Astrocyte (in vitro differentiated cells and primary cell): ENCODE measurements around the gene FAM168A. TPM values are rescaled to one million over a fixed set of nuclear protein-coding genes. Genes with fewer than 3 reads are reported as not detected.

Experiments used
- DNase-seq: peaks from one replicate; pipeline ENCODE4 v3.0.0-alpha.2; 2010; ENCODE audit warnings: low read depth
- FAIRE-seq: peaks from 2 replicates; lab custom pipeline; 2011; peaks lifted over from hg19 to GRCh38; lab: Jason Lieb, UNC
- H2AFZ ChIP-seq: 2 replicates; pipeline ENCODE4 v1.6.0; 2012; ENCODE audit warnings: low read depth, low read length, inconsistent platforms
- H3K27ac ChIP-seq: 2 replicates; pipeline ENCODE4 v1.5.1; 2011; ENCODE audit warnings: low read depth, low read length, inconsistent platforms
- H3K27me3 ChIP-seq: 2 replicates; pipeline ENCODE4 v1.6.0; 2011; ENCODE audit warnings: low read length, inconsistent platforms; ENCODE audit not compliant: insufficient read depth
- H3K36me3 ChIP-seq: 2 replicates; pipeline ENCODE4 v1.5.1; 2011; ENCODE audit warnings: low read length, inconsistent platforms; ENCODE audit not compliant: insufficient read depth
- H3K4me1 ChIP-seq: 2 replicates; pipeline ENCODE4 v1.5.1; 2011; ENCODE audit warnings: low read length, inconsistent platforms; ENCODE audit not compliant: insufficient read depth
- H3K4me2 ChIP-seq: 2 replicates; pipeline ENCODE4 v1.6.0; 2012; ENCODE audit warnings: low read length, inconsistent platforms
- H3K4me3 ChIP-seq: 2 replicates; pipeline ENCODE4 v1.5.1; 2011; ENCODE audit warnings: low read depth, mild to moderate bottlenecking, low read length, inconsistent platforms; ENCODE audit not compliant: insufficient read depth
- H3K79me2 ChIP-seq: 2 replicates; pipeline ENCODE4 v1.6.0; 2012; ENCODE audit warnings: mild to moderate bottlenecking, low read length, inconsistent platforms; ENCODE audit not compliant: insufficient read depth
- H3K9ac ChIP-seq: 2 replicates; pipeline ENCODE4 v1.6.0; 2012; ENCODE audit warnings: mild to moderate bottlenecking, low read length, inconsistent platforms
- H3K9me3 ChIP-seq: 2 replicates; pipeline ENCODE4 v1.5.1; 2012; ENCODE audit warnings: low read depth, mild to moderate bottlenecking, low read length, inconsistent platforms; ENCODE audit not compliant: insufficient read depth
- H4K20me1 ChIP-seq: 2 replicates; pipeline ENCODE4 v1.6.0; 2012; ENCODE audit warnings: low read length, inconsistent platforms; ENCODE audit not compliant: insufficient read depth
- H3K27ac Mint-ChIP-seq: one replicate; pipeline ENCODE4 v1.8.0; 2021; ENCODE audit warnings: mild to moderate bottlenecking, mixed read lengths; ENCODE audit not compliant: unreplicated experiment
- H3K27me3 Mint-ChIP-seq: one replicate; pipeline ENCODE4 v1.8.0; 2021; ENCODE audit warnings: low read depth, mixed read lengths; ENCODE audit not compliant: unreplicated experiment
- H3K36me3 Mint-ChIP-seq: one replicate; pipeline ENCODE4 v1.8.0; 2021; ENCODE audit warnings: low read depth, mixed read lengths; ENCODE audit not compliant: unreplicated experiment
- H3K4me1 Mint-ChIP-seq: one replicate; pipeline ENCODE4 v1.8.0; 2021; ENCODE audit warnings: low read depth, mixed read lengths; ENCODE audit not compliant: unreplicated experiment
- H3K4me3 Mint-ChIP-seq: one replicate; pipeline ENCODE4 v1.8.0; 2021; ENCODE audit warnings: mild to moderate bottlenecking, moderate library complexity, mixed read lengths; ENCODE audit not compliant: unreplicated experiment
- H3K9me3 Mint-ChIP-seq: one replicate; pipeline ENCODE4 v1.8.0; 2021; ENCODE audit warnings: mild to moderate bottlenecking, mixed read lengths; ENCODE audit not compliant: unreplicated experiment
- EZH2 ChIP-seq: IDR thresholded peaks from 2 replicates; pipeline ENCODE4 v1.6.1; 2012; ENCODE audit warnings: mild to moderate bottlenecking, low read length, inconsistent platforms; ENCODE audit not compliant: insufficient read depth
- total RNA-seq: library from RNA; stranded (reverse); gene quantifications from 2 replicates; pipeline ENCODE4 v1.2.1, GENCODE V29; 2021
- TF ChIP-seq, protein P1 (sequence below): IDR thresholded peaks from 2 replicates; pipeline ENCODE4 v1.5.1; 2011; ENCODE audit warnings: low read depth, mild to moderate bottlenecking, inconsistent platforms, low read length, moderate library complexity; ENCODE audit not compliant: insufficient read depth

FAM168A gene
- total RNA-seq, 1 donor from 2014 or later: 44.8 TPM

GRCh38 chr11:73590991-73591390, 6.9 kb downstream of the FAM168A start:
- Histone ChIP-seq H3K79me2 (peaks cover 86% of the 10 kb centered on the region), H3K9me3 (no peaks in the 10 kb centered on the region), H2AFZ (no peak overlapping the region), H3K36me3 (no peaks in the 10 kb centered on the region), H3K27me3 (no peaks in the 10 kb centered on the region), H3K4me1 (no peaks in the 10 kb centered on the region), H3K4me2 (no peak overlapping the region), H4K20me1 (peaks cover 61% of the 10 kb centered on the region), H3K4me3 (no peak overlapping the region), H3K27ac (no peak overlapping the region), H3K9ac (no peak overlapping the region)
- no peak for FAIRE-seq
- Mint-ChIP-seq H3K4me3 (no peak overlapping the region), H3K4me1 (peaks cover 7% of the 10 kb centered on the region), H3K9me3 (no peaks in the 10 kb centered on the region), H3K27me3 (no peaks in the 10 kb centered on the region), H3K27ac (no peak overlapping the region), H3K36me3 (peaks cover 5% of the 10 kb centered on the region)
- no peak for DNase-seq
- TF ChIP-seq, protein P1, sequence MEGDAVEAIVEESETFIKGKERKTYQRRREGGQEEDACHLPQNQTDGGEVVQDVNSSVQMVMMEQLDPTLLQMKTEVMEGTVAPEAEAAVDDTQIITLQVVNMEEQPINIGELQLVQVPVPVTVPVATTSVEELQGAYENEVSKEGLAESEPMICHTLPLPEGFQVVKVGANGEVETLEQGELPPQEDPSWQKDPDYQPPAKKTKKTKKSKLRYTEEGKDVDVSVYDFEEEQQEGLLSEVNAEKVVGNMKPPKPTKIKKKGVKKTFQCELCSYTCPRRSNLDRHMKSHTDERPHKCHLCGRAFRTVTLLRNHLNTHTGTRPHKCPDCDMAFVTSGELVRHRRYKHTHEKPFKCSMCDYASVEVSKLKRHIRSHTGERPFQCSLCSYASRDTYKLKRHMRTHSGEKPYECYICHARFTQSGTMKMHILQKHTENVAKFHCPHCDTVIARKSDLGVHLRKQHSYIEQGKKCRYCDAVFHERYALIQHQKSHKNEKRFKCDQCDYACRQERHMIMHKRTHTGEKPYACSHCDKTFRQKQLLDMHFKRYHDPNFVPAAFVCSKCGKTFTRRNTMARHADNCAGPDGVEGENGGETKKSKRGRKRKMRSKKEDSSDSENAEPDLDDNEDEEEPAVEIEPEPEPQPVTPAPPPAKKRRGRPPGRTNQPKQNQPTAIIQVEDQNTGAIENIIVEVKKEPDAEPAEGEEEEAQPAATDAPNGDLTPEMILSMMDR: no peak
- no peak for TF ChIP-seq EZH2

GRCh38 chr11:73586791-73587190, 11.1 kb downstream of the FAM168A start:
- H3K4me1 Mint-ChIP-seq: peaks cover 5% of the 10 kb centered on the region
- no peak for FAIRE-seq
- no peak overlapping the region for H3K9ac ChIP-seq
- H3K36me3 Mint-ChIP-seq: peaks cover 15% of the 10 kb centered on the region
- no peak for DNase-seq
- no peak overlapping the region for H2AFZ ChIP-seq
- no peak overlapping the region for H3K27ac Mint-ChIP-seq
- H3K4me1 ChIP-seq: no peaks in the 10 kb centered on the region
- no peaks in the 10 kb centered on the region for H3K27me3 ChIP-seq
- no peaks in the 10 kb centered on the region for H3K9me3 Mint-ChIP-seq
- H3K27ac ChIP-seq: no peak overlapping the region
- no peak overlapping the region for H3K4me3 ChIP-seq
- no peak overlapping the region for H3K4me2 ChIP-seq
- H3K27me3 Mint-ChIP-seq: no peaks in the 10 kb centered on the region
- H3K36me3 ChIP-seq: no peaks in the 10 kb centered on the region
- TF ChIP-seq, protein P1: no peak
- no peak for TF ChIP-seq EZH2
- H4K20me1 ChIP-seq: peaks cover 59% of the 10 kb centered on the region
- no peak overlapping the region for H3K4me3 Mint-ChIP-seq
- no peaks in the 10 kb centered on the region for H3K9me3 ChIP-seq
- peaks cover 73% of the 10 kb centered on the region for H3K79me2 ChIP-seq

DNA sequence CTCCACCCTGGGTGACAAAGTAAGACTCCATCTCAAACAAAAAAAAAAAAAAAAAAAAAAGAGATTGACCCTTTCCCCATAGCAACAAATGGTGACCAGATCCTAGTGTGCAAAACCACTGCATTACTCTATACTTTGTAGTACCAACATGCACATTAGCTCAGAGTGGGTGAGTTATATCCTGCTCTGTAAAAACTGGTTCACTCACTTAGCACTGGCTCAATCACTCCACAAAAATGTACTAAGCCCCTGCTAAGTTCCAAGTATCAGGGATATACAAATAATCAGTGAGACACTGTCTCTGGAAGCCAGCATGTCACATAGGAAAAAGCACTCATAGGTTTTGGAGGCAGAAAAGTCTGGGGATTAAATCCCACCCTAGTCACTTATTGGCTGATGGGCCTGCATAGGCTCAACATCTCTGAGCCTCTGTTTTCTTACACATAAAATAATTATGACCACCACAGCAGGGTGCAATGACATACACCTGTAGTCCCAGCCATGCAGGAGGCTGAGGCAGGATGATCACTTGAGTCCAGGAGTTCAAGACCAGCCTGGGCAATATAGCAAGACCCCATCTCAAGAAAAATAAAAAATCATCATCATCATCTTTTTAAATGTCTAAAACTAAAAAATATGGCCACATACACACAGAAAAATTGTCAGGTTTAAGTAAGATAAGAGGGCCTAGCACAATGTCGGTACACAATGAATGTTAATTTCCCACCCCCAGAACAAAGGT, 11.9 kb downstream of the FAM168A start:
- Mint-ChIP-seq H3K4me1 (peaks cover 5% of the 10 kb centered on the region), H3K27me3 (no peaks in the 10 kb centered on the region), H3K4me3 (no peak overlapping the region), H3K36me3 (peaks cover 15% of the 10 kb centered on the region), H3K9me3 (no peaks in the 10 kb centered on the region), H3K27ac (no peak overlapping the region)
- DNase-seq (peak; percentile 55), FAIRE-seq (no peak)
- no peak overlapping the region for H3K4me3 ChIP-seq
- no peak for TF ChIP-seq EZH2
- TF ChIP-seq, protein P1: no peak
- no peaks in the 10 kb centered on the region for H3K4me1 ChIP-seq
- H3K4me2 ChIP-seq: no peak overlapping the region
- H3K9me3 ChIP-seq: no peaks in the 10 kb centered on the region
- H3K27me3 ChIP-seq: no peaks in the 10 kb centered on the region
- no peaks in the 10 kb centered on the region for H3K36me3 ChIP-seq
- no peak overlapping the region for H3K9ac ChIP-seq
- no peak overlapping the region for H2AFZ ChIP-seq
- H4K20me1 ChIP-seq: peaks cover 59% of the 10 kb centered on the region
- no peak overlapping the region for H3K27ac ChIP-seq
- H3K79me2 ChIP-seq: peaks cover 65% of the 10 kb centered on the region
